Measurements from ENCODE around the gene STK24.
A peak's percentile ranks its signal among the peaks of the same experiment; 100 is the strongest.
"Not testable (repeated sequence)": the region's sequence is repeated elsewhere in the genome, so short reads cannot be mapped to it uniquely, and the experiment has no call there.

Gene STK24

GRCh38 chr13:98413796-98414195 is 163.1 kb downstream of the STK24 start:
- no peak for DNase-seq

- DNase-seq = not testable (repeated sequence)
These were observed 163.6 kb downstream of the STK24 start for GRCh38 chr13:98413278-98413677.

- peak in 2 of 58 donors; percentile 2 to 11 for DNase-seq
These were observed 165.2 kb downstream of the STK24 start for GRCh38 chr13:98411617-98412265.

- DNase-seq = no peak
These were observed 165.9 kb downstream of the STK24 start for GRCh38 chr13:98411013-98411412.

- DNase-seq = no peak
These were observed 166.3 kb downstream of the STK24 start for GRCh38 chr13:98410612-98411011.

GRCh38 chr13:98409281-98409680 is 167.6 kb downstream of the STK24 start:
- DNase-seq = no peak

- peak in 1 of 58 donors; percentile 4 for DNase-seq
These were observed 169.3 kb downstream of the STK24 start for GRCh38 chr13:98407575-98407974.

GRCh38 chr13:98406971-98407370 is 169.9 kb downstream of the STK24 start:
- no peak for DNase-seq

GRCh38 chr13:98406427-98406826 is 170.5 kb downstream of the STK24 start:
- no peak for DNase-seq

- DNase-seq = no peak
These were observed 171.1 kb downstream of the STK24 start for GRCh38 chr13:98405690-98406344.

- DNase-seq = peak in 45 of 58 donors; percentile 8 to 90 (median 39)
These were observed 171.8 kb downstream of the STK24 start for GRCh38 chr13:98405107-98405571.

GRCh38 chr13:98403076-98403475 is 173.8 kb downstream of the STK24 start:
- no peak for DNase-seq

GRCh38 chr13:98401934-98402333 is 175.0 kb downstream of the STK24 start:
- no peak for DNase-seq

GRCh38 chr13:98399756-98400155 is 177.2 kb downstream of the STK24 start:
- no peak for DNase-seq

- no peak for DNase-seq
These were observed 178.3 kb downstream of the STK24 start for GRCh38 chr13:98398581-98398980.

- no peak for DNase-seq
These were observed 179.0 kb downstream of the STK24 start for GRCh38 chr13:98397861-98398260.

- DNase-seq = no peak
These were observed 179.7 kb downstream of the STK24 start for GRCh38 chr13:98397221-98397620.

- DNase-seq = no peak
These were observed 180.7 kb downstream of the STK24 start for GRCh38 chr13:98396071-98396710.

Measured in anterior cingulate cortex (tissue), 58 donors.